ENCODE results near the gene CDC73. TPM values are rescaled to one million over a fixed set of nuclear protein-coding genes. Genes with fewer than 3 reads are reported as not detected.
"Not testable (repeated sequence)": the region's sequence is repeated elsewhere in the genome, so short reads cannot be mapped to it uniquely, and the experiment has no call there.

CDC73 gene
- total and polyA plus RNA-seq, 9 donors: 11.9 to 59.2 (median 52.0) TPM

GRCh38 chr1:193285641-193286040 lies 163.8 kb downstream of the CDC73 start:
- Histone ChIP-seq H3K4me1 (ENCODE audit: insufficient read depth) (no peaks in the 10 kb centered on the region), H3K9me3 (no peaks in the 10 kb centered on the region), H3K27me3 (no peaks in the 10 kb centered on the region), H3K4me3 (no peak overlapping the region), H3K27ac (no peak overlapping the region), H3K36me3 (no peaks in the 10 kb centered on the region)
- DNase-seq: no peak
- intact Hi-C loops (cut with DNase I): no loop called here
- TF ChIP-seq POLR2A (IDR thresholded peaks at IDR 0.05) (no peak), EP300 (IDR thresholded peaks at IDR 0.05) (no peak), CTCF (IDR thresholded peaks at IDR 0.05) (no peak)

GRCh38 chr1:193288548-193289080 lies 166.8 kb downstream of the CDC73 start:
- intact Hi-C loops (cut with DNase I); H3K36me3 ChIP-seq; DNase-seq; H3K4me3 ChIP-seq; H3K4me1 ChIP-seq (ENCODE audit: insufficient read depth); H3K27ac ChIP-seq; H3K9me3 ChIP-seq; H3K27me3 ChIP-seq: not testable (repeated sequence)
- 74 to 88% (median 80%) methylated on average over 2 of the region's 2 CpGs for WGBS, 3 donors

- intact Hi-C loops (cut with DNase I): no loop called here
- H3K9me3 ChIP-seq: no peaks in the 10 kb centered on the region
- no peaks in the 10 kb centered on the region for H3K27me3 ChIP-seq
- no peak for TF ChIP-seq EP300 (IDR thresholded peaks at IDR 0.05)
- no peak for TF ChIP-seq POLR2A (IDR thresholded peaks at IDR 0.05)
- TF ChIP-seq CTCF (IDR thresholded peaks at IDR 0.05): no peak
- no peak for DNase-seq
- H3K4me1 ChIP-seq (ENCODE audit: insufficient read depth): no peaks in the 10 kb centered on the region
- H3K36me3 ChIP-seq: no peaks in the 10 kb centered on the region
- no peak overlapping the region for H3K4me3 ChIP-seq
- 66 to 73% (median 70%) methylated on average over 2 of the region's 2 CpGs for WGBS, 3 donors
- no peak overlapping the region for H3K27ac ChIP-seq
Observed at GRCh38 chr1:193293726-193294125, 171.9 kb downstream of the CDC73 start.

GRCh38 chr1:193299038-193299437 lies 177.2 kb downstream of the CDC73 start:
- Histone ChIP-seq H3K27ac (no peak overlapping the region), H3K36me3 (no peaks in the 10 kb centered on the region), H3K4me1 (ENCODE audit: insufficient read depth) (no peaks in the 10 kb centered on the region), H3K4me3 (no peak overlapping the region), H3K27me3 (no peaks in the 10 kb centered on the region), H3K9me3 (no peaks in the 10 kb centered on the region)
- DNase-seq: no peak
- 86 to 97% (median 95%) methylated on average over 1 of the region's 1 CpG for WGBS, 3 donors
- TF ChIP-seq POLR2A (IDR thresholded peaks at IDR 0.05) (no peak), CTCF (IDR thresholded peaks at IDR 0.05) (no peak), EP300 (IDR thresholded peaks at IDR 0.05) (no peak)
- intact Hi-C loops (cut with DNase I): no loop called here

- Histone ChIP-seq H3K27ac (no peak overlapping the region), H3K36me3 (no peaks in the 10 kb centered on the region), H3K4me3 (no peak overlapping the region), H3K9me3 (no peaks in the 10 kb centered on the region), H3K27me3 (no peaks in the 10 kb centered on the region), H3K4me1 (ENCODE audit: insufficient read depth) (no peaks in the 10 kb centered on the region)
- DNase-seq: no peak
- intact Hi-C loops (cut with DNase I): no loop called here
- TF ChIP-seq CTCF (IDR thresholded peaks at IDR 0.05) (no peak), EP300 (IDR thresholded peaks at IDR 0.05) (no peak), POLR2A (IDR thresholded peaks at IDR 0.05) (no peak)
- WGBS, 3 donors: 70 to 80% (median 76%) methylated on average over 2 of the region's 2 CpGs
Observed at GRCh38 chr1:193301746-193302145, 179.9 kb downstream of the CDC73 start.

Measured in ovary (tissue), 9 donors.